DLD1 (cell line): ENCODE results near the gene PRPF6.

Experiments used
- in situ Hi-C: cut with HindIII; loops from 2 replicates; pipeline ENCODE4 v1.10.0; 2017; ENCODE audit warnings: low sequenced_read_pairs

PRPF6 gene

DNA sequence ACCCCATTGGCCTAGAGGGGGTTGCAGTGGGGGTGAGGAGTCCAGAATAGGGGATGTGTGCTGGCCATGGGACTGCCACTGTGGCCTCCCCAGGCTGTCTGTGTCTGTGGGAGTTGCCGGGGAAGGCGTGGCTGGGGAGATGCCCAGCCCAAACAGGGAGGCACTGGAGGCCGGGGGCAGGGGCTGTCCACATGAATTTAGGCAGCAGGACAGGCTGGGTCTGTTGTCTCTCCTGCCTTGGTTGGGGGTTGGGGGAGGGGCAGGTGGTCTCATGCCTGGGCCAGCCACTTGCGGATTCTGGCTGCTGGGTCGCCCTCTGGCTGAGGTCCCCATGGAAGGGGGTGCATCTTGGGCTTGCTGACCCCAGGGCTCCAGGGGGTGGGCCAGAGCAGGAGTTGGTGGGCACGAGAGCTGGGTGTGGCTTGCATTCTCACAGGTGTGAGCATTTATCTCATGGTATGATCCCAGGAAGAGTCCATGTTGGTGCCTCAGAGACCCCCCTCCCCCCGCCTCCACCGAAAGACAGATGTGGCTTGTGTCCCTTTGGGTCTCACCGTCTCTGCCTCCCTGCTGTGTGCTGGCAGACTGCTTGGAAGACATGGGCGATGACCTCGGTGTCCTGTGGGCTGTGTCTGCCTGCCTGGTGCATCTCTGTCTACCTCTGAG, 64.5 kb downstream of the PRPF6 start:
- in situ Hi-C loops, result no loop called here

DNA sequence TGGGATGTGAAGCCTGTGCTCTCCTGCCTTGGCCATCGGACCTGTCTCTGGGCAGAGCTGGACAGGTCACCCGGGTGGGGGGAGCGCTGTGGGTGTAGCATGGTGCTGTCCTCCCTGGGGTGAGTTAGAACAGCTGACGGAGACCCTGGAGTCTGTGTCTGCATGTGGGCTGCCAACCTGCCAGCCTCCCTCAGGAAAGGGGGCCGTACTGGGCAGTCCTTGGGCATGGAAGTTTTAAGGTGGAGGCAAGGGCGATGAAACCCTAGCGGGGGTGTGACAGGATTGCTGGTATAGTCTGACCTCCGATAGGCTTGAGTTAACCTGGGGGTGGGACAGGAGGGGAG, 66.1 kb downstream of the PRPF6 start:
- in situ Hi-C loops, result no loop called here

DNA sequence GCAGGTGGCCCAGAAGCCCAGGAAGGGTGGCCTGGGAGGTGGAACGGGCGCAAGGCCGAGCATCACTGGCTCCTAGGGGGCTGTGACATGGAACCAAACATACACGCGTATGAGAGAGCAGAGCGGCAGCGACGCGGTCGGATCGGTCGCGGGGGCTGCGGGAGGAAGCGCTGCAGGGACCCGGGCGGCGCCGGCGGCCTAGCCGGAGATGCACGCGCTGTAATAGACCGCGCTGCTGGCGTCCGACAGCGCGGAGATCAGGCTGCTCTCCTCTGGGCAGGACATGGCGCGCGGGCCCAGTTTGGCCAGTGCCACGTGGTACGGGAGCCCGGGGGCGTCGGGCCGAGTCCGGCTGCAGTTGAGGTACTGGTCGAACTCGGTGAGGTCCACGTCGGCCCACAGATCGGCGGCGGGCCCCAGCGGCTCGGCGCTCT, 67.1 kb downstream of the PRPF6 start:
- in situ Hi-C loops, result no loop called here

DNA sequence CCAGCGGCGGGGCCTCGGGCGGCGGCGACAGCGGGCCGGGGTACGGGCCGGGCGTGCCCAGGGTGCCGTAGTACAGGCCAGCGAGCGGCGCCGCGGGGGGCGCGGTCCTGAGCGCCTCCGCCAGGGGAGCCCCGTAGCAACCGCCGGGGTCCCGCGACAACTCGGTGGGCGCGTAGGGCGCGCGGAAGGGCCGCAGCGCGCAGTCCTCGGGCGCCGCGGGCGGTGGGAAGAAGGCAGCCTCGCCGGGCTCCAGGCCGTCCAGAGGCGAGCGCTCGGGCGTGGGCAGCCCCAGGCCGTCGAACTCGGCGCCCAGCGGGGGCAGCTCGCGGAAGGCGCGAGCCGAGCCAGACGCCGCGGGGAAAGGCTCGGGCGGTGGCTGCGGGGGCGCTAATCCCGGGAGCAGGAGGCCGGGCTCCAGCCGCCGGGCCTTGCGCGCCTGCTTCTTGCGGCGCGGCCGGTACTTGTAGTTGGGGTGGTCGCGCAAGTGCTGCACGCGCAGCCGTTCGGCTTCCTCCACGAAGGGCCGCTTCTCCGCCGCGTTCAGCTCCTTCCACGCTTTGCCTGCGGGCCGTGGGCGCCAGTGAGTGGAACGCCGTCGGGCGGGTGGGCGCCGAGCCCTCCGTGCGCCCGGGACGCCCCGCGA, 67.6 kb downstream of the PRPF6 start:
- in situ Hi-C loops, result no loop called here

DNA sequence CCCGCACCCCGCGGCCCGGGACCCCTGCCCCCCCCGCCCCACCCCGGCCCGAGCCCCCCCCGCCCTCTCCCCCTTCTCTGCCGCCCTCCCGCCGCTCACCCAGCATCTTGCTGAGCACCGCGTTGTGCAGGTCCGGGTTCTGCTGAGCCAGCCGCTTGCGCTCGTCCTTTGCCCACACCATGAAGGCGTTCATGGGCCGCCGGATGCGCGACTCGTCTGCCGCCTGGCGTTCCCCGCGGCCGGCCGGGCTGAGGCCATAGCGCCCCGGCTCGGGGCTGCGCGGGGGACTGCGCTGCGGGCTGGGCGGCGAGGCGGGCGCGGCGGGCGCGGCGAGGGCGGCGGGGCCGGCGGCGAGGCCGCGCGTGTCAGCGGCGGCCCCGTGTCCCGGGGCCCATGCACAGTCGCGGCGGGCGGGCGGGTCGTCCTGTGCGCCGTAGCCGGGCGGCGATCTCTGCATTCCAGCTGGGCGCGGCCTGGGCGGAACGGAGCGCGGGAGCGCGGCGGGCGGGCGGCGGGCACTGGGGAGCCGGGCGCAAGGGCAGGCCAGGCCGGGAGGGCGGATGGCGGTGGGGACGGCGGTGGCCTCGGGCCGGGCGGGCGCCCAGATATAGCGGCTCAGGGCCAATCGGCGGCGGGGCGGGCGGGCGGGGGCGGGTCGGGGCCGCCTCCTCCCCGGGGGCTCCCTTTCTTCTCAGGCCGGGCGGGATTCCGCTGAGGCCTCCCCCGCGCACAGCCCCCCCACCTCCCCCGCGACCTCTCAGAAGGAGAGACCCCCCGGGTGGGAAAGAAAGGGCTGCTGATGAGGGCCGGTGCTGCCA, 68.3 kb downstream of the PRPF6 start, which contains the start of gene SOX18:
Gene SOX18, minus strand, starts transcription at position 580 of the 818 bp plus-strand sequence. Its CDS starts 123 bp downstream, at position 457.
- in situ Hi-C loops, result no loop called here

DNA sequence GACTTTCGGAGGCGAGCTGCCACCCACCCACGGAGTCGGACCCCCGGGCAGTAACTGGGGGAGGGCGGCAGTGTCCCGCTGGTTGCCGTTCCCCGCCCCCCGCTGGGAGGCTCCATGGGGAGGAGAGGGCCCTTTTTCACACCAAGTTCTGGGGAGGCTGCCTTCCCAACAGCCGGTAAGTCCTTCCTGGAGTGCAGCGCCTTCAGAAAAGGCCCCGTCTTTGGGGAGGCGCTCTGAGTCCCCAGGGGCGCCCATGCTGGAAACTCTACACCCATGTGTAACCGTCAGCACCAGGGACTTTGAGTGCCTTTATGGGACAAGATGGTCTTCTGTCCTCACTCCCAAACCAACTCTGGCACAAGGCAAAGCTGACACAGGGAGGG, 68.9 kb downstream of the PRPF6 start:
- in situ Hi-C loops, result no loop called here

DNA sequence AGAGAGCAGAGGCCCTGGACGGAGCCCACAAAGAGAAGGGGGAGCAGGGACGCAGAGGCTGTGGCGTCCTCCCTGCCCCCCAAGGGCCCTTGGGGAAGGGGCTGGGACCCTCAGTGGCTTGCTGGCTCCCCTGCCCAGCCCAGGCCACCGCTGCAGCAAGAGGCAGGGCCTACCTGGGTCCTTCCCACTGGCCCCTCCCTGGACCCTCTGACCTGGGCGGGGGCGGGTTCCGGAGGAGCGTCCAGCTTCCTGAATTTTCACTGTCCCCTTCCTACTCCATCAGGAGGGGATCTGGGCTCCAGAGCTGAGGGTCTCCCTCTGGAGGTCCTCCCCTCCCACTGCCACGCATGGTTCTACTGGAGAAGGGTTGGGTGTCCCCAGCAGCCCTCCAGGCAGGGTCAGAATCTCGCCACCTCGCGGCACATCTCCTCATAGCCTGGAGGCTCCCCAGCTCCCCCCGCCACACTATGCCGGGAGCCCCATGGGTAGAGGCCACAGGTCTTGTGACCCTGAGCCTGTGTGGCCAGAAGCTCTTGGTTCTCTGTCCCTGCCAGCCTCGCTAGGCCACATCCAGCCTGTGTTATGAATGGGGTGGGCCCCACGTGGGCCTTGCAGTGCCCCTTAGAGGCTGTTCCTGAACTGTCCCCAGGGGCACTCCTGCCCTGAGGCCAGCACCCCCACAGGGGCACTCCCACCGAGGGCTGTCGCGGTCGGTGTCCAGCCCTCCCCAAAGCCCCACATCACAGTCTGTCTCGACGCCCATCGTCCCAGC, 69.5 kb downstream of the PRPF6 start:
- in situ Hi-C loops, result no loop called here

DNA sequence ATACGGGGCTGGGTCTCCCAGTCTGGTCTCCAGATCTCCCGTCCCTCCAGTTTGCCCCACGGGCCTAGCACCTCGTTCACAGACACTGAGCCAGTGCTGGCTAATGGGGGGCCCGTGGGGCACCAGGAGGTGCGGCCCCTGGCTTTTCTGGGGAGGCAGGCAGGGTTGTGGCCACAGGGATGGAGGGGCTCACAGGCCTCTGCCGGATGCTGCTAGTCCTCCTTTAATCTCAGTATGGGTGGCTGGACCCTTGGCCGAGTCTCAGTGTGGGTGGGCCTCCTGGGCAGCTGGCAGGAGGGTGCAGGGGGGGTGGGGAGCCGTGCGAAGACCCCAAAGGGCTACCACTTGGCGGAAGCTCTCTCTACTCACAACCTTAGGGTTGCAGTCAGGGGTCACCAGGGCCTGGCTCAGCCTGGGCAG, 70.1 kb downstream of the PRPF6 start:
- in situ Hi-C loops, result no loop called here

DNA sequence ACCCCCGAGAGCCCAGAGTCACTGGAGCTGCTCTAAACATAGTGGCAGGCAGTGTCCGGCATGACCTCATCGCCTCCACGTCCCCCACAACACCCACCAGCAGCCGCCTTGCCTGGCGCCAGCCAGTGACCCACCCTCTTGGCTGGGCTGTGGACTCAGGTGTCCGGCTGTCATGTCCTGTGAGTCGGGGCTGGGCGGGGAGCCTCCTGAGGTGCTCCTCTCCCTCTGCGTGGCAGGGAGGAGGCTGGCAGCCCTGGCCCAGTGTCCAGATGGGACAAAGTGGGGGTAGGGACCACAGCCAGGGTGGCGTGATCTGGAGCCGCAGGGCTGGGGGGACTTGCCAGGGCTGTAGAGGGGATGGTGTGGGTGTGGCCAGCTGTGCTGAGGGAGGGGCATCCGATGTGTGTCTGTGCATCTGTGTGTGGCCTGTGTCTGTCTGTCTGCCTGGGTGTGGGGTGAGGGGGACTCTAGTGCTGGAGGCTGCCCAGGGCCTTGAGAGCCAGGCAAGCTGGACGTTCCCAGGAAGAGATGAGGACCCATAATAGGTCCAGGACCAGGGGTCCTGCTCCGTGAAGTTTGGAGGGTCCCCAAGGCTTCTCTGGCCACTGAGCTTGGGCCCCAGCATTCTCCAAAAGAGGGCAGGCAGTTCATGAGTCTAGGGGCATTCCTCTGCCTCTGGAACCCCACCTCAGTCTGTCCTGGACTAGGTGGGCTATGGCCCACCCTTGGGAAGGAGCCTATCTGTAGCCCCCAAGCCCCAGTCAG, 70.8 kb downstream of the PRPF6 start:
- in situ Hi-C loops, result no loop called here

DNA sequence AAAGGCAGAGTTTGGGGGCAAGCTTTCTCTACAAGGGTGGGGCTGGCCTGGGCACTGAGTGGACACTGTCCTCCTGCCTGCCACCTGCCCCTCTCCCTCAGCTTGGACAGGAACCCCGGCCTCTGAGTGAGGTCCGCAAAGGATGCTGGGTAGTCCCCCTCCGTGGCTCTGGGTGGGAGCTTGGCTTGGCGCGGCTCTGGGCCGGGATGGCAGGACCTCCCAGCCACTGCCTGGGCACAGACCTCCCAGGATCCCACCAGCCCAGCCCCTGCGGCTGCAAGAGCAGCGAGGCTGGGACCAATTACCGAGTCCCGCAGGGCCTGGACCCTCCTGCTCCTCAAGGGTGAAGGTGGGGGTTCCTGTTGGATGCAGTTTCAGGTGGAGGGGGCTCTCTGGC, 71.4 kb downstream of the PRPF6 start:
- in situ Hi-C loops, result no loop called here

DNA sequence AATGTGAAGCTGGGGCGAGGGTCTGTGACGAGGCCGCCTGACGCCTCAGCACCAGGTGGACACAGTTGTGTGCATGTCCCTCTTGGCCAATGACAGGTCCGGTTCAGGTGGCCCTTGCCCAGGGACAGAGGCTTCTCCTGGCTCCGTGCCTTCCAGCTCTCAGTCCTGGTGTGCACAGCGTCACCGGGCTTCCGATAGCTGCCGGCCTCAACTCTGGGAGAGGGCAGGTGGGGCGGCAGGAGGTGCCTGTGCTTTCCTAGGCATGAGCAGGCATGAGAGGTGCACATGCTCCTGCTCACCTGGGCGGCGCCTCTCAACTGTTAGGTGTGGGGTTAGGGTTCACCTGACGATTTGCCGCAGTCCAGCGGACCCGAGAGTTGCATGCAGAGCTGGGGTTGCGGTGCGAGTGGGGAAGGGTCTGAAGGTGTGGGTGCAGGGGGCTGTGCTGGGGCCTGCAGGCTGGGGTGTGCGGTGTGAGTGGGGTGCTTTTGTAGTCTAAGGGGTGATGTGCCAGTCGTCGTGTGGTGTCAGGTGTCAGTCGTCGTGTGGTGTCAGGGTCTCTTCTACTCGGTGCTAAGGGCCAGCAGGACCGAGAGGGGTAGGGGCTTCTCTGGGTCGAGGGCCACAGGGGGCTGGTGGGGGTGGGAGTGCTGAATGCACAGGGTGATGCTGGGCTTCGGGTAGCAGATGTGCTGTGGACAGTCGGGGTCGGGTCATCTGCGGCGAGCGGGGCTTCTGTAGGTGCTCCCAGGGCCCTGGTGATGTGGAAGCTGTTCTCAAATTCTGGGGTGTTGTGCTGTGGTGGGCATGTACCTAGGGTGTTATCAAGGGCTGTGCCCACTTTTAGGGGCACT, 72.3 kb downstream of the PRPF6 start:
- in situ Hi-C loops, result no loop called here

DNA sequence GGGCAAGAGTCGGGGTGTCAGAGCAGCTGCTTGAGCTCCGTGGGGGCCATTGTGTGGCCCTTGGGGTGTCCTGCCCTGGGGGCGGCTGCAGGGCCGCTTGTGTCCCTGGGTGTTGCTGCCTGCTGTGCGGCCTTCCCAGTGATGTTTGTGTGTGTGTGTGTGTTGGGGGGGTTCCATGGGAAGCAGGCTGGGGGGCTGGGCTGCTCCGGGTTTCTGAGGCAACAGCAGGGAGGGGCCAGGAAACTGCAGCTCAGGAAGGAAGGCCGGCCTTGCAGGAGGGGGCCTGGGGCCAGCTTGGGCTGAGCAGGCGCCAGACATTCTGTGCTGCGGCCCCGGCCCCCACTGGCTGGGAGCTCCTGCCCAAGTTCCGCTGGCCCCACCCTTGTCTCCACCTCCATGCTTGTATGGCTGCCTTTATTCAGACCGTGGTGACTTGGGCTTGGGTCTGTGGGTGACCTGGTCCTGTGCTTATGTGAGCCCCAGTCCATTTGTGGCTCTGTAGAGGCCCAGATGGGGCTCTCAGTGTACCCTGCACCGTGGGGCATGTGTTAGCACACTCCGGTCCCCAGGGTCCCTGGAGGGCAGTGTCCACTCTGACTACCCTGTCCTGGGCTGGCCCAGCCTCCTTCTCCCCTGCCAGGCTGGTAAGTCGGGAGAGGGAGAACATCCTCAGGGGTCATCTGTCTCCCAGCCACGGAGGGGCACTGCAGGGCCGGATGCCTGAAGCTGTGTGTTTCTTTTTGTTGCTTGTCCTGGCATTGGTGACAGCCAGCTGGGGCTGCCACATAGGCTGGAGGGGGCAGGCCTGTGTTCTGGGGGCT, 73.1 kb downstream of the PRPF6 start:
- in situ Hi-C loops, result no loop called here

DNA sequence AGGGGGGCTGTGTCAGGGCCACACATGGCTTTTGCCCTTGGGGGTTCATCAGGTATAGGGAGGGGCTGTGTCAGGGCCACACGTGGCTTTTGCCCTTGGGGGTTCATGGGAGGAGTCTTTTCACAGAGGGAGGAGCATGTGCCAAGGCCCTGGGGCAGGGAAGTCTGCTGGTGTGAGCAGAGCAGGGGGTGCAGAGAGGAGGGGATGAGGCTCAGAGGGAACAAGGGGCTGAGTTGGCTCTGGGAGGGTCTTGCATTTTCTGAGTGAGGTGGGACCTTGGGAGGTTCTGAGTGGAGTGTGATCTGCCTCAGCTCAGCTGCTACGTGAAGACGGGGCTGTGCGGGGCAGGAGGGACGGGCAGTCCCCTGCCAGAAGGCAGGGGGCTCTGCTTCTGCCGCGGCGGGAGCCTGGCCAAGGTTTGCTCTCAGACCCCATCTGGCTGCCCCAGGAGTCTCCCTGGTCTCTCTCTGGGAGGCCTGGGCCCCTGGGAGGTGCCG, 74.5 kb downstream of the PRPF6 start:
- in situ Hi-C loops, result no loop called here

DNA sequence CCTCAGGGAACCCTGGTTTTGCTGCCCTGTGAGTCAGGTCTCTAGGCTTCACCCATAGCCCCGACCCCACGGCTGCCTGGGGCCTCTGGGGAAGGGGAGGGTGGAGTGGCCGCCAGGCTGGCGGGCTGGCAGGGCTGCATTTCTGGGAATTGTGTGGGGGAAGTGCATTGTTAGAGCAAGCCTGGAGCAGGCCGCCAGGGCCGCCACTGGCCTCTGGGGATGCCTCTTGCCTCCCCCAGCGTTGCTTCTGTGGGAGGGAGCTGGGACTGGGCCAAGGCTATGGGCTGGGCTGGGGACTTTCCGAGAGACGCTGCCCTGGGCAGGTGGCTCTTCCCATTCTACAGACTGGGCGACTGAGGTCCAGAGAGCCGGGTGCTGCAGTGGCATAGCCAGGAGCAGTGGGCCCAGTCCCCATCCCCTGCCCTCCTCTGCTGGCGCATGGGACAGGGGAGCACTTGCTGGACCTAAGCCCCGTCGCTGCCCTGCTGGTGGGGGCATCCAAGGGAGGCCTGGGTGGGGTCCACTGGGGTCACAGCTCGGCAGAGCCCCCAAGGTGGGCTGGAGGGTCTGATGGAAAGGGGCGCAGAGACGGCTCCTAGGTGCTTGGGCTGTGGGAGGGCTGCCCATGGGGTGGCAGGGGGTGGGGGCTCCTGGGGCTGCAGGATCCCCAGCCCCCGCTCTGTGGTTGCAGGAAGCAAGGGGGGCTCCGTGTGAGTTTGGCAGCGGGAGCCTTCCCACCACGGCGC, 75.1 kb downstream of the PRPF6 start:
- in situ Hi-C loops, result no loop called here

DNA sequence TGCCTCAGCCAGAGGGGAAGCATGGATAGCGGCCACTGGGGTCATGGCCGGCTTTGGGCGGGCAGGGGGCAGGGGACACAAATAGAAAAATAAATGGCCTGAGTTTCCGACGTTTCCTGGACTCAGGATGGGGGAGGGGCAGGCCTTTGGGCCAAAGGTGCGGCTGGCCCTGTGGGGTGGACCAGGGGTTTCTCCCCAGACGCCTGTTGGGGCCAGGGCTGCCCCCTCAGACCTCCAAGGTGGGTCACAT, 75.6 kb downstream of the PRPF6 start:
- in situ Hi-C loops, result no loop called here

DNA sequence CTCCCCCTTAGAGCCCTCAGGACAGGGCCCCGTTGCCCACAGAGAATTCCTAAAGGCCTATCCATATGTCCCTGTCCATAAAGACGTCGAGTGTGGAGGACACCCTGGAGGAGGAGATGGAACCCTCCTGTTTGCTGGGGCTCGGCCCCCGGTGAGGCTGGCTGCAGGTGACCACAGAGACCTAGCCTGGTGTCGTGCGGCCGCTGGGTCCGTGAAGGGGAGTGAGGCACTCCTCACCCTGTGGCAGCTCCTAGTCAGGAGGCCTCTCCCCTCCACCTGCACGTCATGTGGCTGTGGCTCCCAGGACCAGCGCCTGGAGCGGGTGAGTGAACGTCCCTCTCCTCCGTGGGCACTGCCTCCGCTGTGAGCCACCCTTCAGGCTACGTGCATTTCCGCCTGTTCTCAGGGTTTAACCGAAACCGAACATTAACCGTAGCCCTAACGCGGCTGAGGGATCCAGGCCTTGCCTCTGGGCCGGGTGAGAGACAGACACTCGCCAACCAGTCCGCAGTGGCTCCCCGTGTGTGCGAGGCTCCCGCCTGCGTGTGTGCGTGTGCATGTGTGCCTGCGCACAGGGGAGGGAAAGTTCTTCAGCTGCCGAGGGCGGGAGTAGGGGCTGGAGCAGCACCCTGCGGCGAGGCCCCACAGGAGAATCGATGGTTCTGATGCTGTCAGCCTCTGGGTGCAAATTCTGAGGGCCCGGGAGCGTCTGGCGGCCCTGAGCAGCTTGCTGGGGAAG, 76.1 kb downstream of the PRPF6 start:
- in situ Hi-C loops, result no loop called here
